Superior temporal gyrus (tissue), 1 donor: ENCODE measurements around the gene FAM184B.
"Not testable (repeated sequence)": the region's sequence is repeated elsewhere in the genome, so short reads cannot be mapped to it uniquely, and the experiment has no call there.

ENCODE experiments used
- DNase-seq: peaks from one replicate; pipeline ENCODE4 v3.0.0-alpha.2; 2016; ENCODE audit errors: extremely low spot score

FAM184B gene

DNA sequence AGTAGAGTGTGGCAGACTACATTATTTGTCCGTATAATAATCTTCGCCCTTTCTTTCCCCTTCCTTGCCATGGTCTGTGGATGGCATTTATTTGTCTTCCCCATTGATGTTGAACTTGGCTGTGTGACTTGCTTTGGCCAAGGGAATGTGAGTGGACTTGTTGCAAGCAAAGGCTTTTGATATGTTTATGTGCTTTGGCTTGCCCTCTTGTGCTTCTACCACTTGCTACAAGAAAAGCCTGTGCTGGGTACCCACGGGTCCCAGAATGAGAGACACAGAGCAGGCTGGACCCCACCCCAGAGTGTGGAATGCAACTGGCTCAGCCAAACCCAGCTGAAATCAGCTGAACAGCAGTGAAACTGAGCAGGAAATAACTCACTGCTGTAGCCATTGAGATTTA lies 63.0 kb downstream of the FAM184B start:
- DNase-seq: no peak

DNA sequence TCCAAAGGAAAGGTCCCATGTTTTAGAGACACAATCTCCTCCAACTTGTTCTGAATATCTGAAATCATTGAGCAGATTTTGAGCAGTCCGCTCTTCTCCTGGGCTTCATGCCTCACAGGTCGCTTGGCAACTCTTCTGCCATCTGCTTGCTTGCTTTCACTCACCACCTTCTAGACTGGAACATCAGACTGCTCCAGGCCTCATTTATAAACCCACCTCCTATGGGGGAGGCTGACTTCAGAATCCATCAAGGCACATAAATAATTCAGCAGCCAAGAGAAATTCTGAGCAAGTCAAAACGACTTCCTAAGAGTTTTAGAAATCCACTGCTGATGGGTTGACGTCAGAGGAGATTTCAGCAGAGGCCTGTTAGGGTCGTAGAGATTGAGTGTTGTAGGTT lies 64.1 kb downstream of the FAM184B start:
- DNase-seq: peak; percentile 22

DNA sequence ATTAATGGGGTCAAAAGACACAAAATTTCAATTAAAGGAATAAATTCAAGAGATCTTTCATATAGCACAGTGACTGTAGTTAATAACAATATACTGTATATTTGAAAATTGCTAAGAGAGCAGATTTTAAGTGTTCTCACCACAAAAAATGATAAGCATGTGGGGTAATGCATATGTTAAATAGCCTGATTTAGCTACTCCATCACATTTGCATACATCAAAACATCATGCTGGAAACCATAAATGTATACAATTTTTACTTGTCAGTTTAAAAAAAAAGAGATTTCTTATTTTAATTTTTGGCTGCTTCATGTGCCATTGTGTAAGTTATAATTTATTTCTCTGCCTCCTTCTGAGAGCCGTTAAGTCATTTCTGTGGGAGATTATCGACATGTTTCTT lies 65.9 kb downstream of the FAM184B start:
- DNase-seq: no peak

DNA sequence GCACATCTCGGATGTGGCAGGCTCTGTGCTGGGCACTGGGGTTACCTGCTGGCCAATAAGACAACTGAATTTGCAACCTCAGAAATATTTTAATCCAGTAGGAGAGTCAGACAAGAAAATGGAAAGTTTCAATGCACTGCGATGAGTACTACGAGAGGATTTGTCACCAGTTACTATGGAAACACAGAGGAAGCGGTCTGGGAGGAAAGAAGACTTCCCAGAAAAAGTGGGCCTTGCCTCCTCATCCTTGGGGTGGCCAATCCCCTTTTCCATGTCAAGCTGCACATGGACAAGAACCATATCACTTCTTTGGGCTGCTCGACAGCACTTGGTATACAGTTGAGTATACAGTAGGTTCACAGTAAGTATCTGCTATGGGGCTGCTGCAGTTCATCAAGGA lies 67.6 kb downstream of the FAM184B start:
- no peak for DNase-seq

DNA sequence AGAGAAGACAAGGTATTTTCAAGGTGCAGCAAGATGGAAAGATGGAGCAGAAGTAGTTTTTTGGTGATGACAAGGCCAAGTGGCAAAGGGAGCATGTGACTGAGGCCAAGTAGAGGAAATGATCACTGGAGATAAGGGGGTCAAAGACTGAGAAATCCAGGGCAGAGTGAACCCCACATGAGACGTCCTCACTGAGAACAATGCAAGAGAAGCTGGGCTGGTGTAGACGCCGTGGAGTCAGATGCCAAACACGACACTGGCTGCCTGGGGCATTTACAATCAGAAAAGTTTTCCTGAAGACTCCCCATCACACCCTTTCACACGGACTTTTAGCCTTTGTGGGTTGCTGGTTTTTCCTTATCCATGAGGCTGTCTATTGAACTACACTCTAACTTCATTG lies 69.3 kb downstream of the FAM184B start:
- no peak for DNase-seq

DNA sequence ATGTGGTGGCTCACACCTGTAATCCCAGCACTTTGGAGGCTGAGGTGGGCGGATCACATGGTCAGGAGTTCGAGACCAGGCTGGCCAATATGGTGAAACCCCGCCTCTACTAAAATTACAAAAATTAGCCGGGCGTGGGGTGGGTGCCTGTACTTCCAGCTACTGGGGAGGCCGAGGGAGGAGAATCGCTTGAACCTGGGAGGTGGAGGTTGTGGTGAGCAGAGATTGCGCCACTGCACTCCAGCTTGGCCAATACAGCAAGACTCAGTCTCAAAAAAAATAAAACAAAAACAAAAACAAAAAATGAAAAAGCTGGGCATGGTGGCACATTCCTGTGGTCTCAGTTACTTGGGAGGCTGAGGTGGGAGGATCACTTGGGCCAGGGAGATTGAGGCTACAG lies 70.2 kb downstream of the FAM184B start:
- DNase-seq: not testable (repeated sequence)

DNA sequence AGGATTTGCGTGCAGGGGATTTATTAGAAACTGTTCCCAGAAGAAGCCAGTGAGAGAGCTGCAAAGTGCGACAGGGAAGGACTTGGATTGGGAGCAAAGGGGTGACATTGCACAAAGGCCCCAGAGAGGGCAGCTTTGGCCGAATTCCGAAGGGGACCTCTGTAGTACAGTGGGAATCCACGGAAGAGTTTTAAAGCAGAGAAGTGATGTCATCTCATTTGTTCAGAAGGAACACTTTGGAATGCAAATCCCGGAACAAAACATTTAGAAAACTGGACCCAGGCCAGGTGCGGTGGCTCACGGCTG lies 71.7 kb downstream of the FAM184B start:
- DNase-seq: no peak

DNA sequence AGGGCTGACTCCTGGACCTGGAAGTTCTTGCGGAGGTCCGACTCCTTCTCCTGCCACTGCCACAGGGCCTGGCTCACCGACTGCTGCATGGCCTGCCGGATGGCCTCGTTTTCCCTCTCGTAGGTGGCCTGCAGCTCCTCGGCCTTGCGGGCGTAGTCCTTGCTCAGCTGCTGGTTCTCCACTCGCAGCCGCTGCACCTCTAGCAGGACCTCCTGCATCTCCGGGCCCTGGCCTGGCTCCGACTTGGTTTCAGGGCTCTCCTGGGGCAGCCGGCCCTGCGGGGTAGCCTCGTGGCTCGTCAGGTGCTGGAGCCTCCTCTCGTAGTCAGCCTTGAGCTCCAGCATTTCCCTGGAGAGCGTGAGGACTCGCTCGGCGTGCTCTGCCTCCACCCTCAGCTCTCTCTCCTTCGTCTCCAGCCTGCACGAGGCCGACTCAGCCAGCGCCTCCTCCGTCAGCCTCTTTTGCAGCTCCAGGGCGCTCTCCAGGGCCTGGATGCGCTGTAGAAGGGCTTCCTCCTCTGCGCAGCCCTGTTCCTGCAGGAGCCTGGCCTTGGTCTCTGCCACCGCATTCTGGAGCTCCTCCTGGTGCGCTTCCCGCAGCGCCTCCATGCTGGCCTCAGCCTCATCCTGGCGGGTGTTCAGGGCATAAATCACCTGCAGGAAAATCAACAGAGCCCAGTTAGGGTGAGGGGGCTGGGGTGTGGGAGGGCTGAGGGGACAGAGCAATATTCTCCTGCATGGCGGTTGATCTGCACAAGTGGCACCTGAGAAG lies 72.2 kb downstream of the FAM184B start:
- DNase-seq: no peak

DNA sequence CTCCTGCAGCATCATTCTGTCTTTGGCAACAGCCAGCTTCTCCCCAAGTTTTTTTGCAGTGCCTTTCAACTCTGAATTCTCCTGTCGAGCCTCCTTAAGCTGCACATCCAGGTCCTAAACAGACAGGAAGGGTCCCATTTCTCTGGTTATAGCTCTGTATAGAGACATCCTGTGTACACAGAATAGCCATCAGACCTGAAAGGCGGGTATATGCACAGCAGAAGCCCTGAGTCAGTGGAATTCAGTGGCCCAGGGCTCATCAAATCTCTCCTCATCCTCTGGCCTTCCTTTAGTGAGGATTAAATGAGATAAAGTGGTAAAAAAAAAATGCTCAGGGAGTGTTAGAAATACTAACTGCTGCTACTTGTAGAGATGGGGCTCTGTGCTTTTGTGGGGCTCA lies 73.8 kb downstream of the FAM184B start:
- DNase-seq: no peak

DNA sequence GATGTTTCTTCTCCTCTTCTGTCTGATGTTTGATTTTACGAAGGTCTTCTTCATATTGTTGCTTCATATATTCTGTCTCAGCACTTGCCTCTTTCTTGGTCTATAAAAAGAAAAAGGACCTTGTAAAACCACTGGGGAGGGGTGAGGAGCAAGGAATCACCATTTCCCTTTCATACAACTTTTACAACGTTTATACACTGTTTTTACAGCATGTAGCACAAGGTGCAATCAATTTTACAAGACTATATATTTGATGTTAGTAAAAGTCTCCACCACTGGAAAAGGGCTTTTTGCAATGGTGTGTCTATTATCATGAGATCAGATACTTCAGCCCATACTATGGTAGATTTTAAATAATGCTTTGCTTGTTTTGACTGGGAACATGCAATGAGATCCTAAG lies 76.3 kb downstream of the FAM184B start:
- DNase-seq: no peak

DNA sequence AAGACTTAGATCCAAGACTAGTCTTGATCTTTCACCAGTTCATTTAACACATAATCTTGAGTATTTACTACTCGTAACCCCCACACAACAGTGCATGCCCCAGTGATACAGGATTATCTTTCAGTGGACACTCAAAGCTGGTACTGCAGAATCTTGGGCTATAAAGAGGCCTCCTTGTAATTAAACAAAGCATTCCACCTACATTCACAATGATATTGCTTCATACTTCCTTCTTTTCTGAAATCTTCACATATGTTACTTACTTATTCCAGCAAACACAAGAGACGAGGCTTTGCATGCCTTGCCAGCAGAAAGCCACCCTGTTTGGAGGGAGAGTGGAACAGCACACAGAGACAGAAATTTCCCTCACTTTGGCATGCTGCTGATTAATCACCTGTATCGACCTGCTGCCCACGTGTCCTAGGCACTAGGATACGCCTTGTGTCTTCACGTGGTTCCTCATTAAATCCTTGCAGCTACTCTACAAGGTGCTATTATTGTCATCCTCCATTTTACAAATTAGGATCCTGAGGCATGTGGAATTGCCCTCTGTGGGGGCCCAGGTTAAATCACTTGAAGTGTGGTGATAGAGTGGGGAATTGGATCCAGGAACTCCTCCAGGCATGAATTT lies 77.3 kb downstream of the FAM184B start:
- DNase-seq: no peak

DNA sequence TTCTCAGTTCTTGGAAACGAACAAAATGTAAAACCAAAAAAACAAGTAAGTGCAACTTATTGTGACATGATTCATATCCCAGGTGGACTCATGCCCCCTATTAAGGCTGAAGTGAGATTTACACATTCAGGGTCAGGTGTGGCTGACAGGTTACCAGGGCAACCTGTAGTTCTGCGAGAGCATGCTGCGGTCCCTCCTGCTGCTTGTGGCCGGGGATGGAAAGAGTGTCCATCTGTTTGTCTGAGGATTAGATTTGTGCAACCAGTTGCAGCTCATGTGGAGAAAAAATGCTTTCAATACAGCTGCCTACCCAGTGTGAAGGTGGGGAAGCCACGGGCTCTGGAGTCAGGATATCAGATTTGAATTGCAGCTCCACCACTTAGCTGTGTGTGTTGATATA lies 78.8 kb downstream of the FAM184B start:
- no peak for DNase-seq

DNA sequence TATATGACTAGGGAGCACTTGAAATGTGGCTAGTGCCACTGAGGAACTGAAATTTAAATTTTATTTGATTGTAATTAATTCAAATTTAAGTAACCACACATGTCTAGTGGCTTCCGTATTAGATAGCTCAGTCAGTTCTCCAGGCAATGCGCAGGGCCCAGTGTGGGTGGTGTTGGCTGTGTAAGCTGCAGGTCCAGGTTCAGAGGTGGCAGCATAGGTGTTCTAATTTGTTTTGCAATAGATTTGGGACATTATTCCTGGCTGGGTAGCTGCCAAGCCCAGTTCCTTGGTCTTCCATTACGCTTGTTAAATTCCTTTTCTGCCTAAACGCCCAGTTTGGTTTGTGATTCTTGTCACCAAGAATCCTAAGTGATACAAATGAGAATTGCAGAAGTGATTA lies 79.5 kb downstream of the FAM184B start:
- DNase-seq: no peak

DNA sequence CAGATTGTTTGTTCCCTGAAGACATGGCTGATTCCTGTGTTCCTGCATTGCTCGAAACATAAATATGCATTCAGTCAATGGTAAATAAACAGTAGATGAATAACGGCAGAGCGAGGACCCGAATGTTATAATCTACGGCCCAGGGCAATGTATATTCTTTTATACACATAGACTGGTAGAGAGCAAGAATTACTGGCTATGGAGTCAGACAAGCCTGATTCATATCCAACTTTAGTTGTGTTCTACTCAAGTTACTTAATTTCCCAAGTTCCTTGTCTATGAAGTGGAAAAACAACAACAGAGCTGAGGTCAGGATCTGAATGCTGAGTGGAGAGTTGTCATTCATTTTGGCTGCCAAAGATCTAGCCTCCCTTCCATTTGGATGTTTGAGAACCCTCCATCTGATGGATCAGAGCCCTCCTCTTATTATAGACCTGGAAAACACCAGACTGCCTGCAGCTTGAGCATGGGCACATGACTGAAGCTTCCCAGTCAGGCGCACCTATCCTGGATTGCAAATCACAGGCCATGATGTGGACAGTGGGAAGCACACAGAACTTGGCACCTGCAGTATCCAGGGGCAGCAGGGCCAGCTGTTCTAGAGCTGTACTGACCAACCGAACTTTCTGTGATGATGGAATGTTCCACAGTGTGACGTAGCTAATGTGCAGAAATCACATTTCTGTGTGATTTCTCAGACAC lies 80.1 kb downstream of the FAM184B start:
- DNase-seq: no peak

DNA sequence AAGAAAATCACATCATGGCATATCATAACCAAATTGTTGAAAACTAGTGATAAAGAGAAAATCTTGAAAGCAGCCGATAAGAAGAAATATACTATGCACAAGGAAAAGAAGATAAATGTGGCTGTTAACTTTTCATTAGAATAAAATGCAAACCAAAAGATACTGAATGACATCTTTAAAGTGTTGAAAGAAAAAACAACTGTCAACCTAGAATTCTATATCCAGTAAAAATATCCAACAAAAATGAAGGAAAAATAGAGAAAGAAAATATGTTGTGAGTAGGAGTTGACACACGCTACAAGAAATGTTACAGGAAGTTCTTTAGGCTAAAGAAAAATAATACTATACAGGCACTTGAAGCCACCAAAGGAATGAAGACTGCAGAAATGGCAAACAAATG lies 82.0 kb downstream of the FAM184B start:
- DNase-seq: no peak

DNA sequence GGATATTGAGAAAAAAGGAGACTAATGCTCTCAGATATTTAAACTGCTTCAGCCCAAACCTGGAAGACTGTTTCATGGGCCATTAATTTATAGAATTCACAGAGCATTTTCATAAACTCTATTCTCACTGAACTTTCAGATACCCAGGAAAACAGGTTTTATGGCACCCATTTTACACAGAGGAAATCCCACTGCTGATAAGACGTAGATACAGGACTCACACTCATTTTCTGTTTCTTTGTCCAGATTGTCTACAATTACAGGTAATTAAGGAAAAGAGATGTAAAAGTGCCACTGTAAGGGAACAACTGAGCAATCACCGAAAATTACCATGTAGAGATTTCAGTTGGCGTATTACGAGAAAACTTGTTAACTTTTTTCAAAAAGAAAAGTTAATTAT lies 83.3 kb downstream of the FAM184B start:
- DNase-seq: no peak

DNA sequence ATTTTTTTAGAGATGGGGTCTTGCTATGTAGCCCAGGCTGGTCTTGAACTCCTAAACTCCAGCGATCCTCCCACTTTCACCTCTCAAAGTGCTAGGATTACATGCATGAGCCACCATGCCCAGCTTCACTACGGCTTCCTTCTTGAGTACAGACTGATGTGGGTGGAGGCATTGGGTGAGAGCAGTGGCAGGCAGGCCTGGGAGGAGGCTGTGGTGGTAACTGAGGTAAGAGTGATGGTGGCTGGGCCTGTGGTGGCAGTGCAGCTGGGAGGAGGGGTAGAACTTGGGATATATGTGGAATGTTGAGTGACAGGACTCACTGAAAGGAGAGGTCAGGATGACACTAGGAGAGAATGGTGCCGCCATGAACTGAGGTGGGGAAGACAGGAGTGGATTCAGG lies 86.1 kb downstream of the FAM184B start:
- no peak for DNase-seq

DNA sequence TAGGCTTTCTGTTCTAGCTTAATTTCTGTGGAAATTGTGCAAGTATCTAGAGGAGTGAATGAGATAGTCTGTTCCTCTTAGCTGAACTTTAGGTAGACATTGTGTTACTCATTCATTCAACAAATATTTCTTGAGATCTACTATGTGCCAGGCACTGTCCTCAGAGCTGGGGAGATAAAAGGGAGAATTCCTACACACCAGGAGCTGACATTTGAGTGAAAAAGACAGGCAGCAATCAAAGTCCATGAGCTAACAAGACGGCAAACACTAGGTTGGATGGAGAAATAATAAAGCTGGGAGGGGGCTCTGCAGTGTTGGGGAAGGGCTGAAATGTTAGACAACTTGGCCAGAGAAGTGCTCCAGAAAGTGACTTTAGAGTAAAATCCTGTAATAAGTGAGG lies 86.9 kb downstream of the FAM184B start:
- DNase-seq: no peak

DNA sequence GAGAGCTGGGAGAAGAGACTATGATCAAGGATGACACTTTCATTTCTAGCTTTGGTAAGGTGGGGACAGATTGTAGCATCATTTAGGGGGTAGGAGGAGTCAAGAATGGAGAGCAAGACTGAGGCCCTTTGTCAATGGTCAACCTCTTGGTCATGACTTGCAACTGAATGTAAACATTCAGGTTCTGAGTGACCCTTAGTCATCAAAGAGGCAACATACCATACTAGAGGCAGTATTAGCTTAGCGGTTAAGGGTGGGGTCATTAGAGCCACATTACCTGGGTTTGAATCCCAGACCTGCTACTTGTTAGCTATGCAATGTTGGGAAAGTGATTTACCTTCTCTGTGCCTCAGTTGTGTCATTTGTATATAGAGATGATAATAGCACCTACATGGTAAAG lies 90.5 kb downstream of the FAM184B start:
- no peak for DNase-seq

DNA sequence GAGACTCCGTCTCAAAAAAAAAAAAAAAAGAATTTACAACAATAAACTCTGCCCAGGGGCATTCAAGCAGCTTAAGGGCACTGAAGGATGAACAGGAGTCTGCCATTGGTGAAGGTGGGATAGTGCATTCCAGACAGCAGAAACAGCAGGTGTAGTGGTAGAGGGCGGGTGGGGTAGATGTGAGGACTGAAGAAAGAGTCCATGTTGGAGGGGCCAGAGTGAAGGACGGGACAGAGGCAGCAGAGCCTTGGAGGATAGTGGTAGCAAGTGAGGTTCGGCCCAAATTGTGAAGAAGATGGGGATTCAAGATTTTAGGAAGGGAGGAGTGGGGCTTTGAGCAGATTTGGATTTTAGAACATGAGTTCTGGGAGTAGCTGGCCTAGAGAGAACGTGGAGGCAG lies 91.3 kb downstream of the FAM184B start:
- no peak for DNase-seq

DNA sequence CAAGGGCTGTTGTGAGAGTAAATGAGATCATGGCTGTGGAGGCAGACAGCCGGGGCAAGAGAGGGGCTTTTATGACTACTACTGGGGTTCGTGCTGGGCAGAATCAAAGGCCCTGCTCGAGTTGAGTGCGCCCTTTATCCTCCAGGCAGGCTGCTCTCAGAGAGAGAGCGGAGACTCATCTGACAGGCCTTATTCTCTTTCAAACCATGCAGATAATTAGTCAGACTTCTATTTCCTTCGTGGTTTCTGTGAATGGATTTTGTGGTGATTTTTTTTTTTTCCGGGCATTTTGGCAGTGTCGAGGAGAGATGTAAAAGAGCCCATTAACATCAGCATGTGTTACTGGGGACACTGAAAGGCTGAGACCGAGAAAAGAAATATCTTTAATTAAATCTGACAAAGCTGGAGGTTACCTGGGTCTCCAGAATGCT lies 93.4 kb downstream of the FAM184B start:
- DNase-seq: peak; percentile 28

DNA sequence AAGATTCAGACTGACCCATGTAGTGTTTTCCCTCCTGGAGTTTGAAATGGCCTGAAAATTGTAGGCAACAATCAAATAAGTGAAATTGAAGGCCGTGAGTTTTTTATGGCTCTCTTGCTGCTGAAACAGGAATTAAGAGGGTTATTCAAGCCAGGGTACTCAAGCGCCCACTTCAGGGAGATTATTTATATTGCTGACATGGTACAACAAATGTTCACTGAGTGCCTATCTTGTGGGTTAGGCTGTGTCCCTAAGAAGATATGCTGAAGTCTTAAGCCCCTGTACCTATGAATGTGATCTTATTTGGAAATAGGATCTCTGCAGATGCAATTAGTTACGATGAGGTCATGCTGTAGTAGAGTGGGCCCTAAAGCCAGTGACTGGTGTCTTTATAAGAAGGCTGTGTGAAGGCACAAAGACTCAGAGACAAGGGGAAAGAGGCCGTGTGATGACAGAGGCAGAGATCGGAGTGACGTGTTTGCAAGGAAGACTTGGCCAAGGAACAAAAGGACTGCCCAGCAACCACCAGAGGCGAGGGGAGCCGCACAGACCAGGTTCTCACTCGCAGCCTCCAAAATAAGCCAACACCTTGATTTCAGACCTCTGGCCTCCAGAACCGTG lies 94.1 kb downstream of the FAM184B start:
- DNase-seq: no peak

DNA sequence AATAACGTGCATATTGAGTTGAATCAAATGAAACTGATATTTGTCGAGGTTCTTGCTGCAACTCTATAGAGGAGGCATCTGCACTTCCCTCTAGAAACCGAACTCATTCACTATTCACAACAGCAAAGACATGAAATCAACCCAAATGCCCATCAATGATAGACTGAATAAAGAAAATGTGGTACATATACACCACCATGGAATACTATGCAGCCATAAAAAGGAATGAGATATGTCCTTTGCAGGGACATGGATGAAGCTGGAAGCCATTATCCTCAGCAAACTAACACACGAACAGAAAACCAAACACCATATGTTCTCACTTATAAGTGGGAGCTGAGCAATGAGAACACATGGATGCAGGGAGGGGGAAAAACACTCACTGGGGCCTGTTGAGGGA lies 96.8 kb downstream of the FAM184B start:
- DNase-seq: not testable (repeated sequence)
